RKO (cell line): ENCODE measurements around the gene HNRNPUL1.
"Not testable (repeated sequence)": the region's sequence is repeated elsewhere in the genome, so short reads cannot be mapped to it uniquely, and the experiment has no call there.

Experiments used
- DNase-seq: peaks from one replicate; pipeline ENCODE4 v3.0.0-alpha.2; 2016; ENCODE audit warnings: low spot score

The HNRNPUL1 gene

GRCh38 chr19:41276231-41276630 is 12.1 kb downstream of the HNRNPUL1 start:
- no peak for DNase-seq

GRCh38 chr19:41278478-41278877 is 14.3 kb downstream of the HNRNPUL1 start:
- DNase-seq = no peak

- DNase-seq = no peak
Observed at GRCh38 chr19:41288673-41289530, 24.7 kb downstream of the HNRNPUL1 start.

- not testable (repeated sequence) for DNase-seq
Observed at GRCh38 chr19:41289814-41290213, 25.6 kb downstream of the HNRNPUL1 start.

GRCh38 chr19:41294393-41294792 is 30.2 kb downstream of the HNRNPUL1 start:
- no peak for DNase-seq

- no peak for DNase-seq
Observed at GRCh38 chr19:41295499-41295898, 31.3 kb downstream of the HNRNPUL1 start.

GRCh38 chr19:41296433-41296871 is 32.3 kb downstream of the HNRNPUL1 start:
- DNase-seq = no peak

GRCh38 chr19:41297628-41298347 is 33.6 kb downstream of the HNRNPUL1 start:
- no peak for DNase-seq

- no peak for DNase-seq
Observed at GRCh38 chr19:41298348-41298964, 34.3 kb downstream of the HNRNPUL1 start.

- no peak for DNase-seq
Observed at GRCh38 chr19:41299046-41299754, 35.0 kb downstream of the HNRNPUL1 start.

GRCh38 chr19:41299755-41300089 is 35.5 kb downstream of the HNRNPUL1 start:
- DNase-seq = peak; percentile 46

GRCh38 chr19:41300555-41300954 is 36.4 kb downstream of the HNRNPUL1 start:
- DNase-seq = no peak

- DNase-seq = no peak
Observed at GRCh38 chr19:41302624-41303351, 38.6 kb downstream of the HNRNPUL1 start.

GRCh38 chr19:41303954-41304353 is 39.8 kb downstream of the HNRNPUL1 start:
- no peak for DNase-seq

- no peak for DNase-seq
Observed at GRCh38 chr19:41304706-41305483, 40.7 kb downstream of the HNRNPUL1 start.

- no peak for DNase-seq
Observed at GRCh38 chr19:41305927-41306793, 42.0 kb downstream of the HNRNPUL1 start.

GRCh38 chr19:41307090-41307875 is 43.1 kb downstream of the HNRNPUL1 start:
- no peak for DNase-seq

- DNase-seq = no peak
Observed at GRCh38 chr19:41307954-41308449, 43.8 kb downstream of the HNRNPUL1 start.
